ENCODE data around the gene E2F4.

- no peak for TF ChIP-seq CTCF (IDR thresholded peaks at IDR 0.05)
- TF ChIP-seq POLR2A (IDR thresholded peaks at IDR 0.05), result no peak
Observed at GRCh38 chr16:67163164-67163998, 28.6 kb upstream of the E2F4 start.
